ENCODE measurements around the gene OR4D9.

OR4D9 gene

DNA sequence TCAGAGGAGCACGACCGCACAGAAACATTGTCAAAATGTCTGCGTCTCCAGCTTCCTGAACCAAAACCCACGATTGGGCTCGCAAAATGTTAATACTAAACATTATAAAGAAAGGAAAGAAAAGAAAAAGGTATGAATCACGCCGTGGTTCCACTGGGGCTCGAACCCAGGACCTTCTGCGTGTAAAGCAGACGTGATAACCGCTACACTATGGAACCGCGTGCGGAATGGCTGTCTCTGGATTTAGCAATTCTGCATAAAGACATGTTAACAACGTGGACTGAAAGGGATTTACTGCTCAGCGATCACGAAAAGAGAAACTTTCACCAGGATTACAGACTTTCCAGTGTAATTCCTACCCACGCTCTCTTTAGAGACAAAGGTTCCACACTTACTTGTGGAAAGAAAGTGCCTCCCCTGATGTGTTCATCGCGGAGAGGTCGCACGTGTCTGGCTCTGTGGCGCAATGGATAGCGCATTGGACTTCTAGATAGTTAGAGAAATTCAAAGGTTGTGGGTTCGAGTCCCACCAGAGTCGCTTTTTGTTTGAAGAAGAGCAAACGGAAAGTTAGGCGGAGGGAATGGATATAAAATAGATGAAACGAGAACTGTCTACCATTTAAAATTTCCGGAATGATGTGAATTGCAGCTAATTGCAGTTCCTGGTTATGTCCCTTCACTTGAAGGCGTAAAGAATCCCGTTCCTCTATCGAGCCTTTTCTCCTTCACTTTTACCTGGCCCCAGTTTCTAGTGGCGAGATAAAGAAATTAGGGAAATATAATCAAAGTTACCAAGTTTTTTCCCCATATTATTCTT, 39.7 kb downstream of the OR4D9 start:
- peak overlapping the region; percentile 82 for H3K27ac ChIP-seq
- H3K27me3 ChIP-seq (ENCODE audit: insufficient read depth, low read depth) = no peaks in the 10 kb centered on the region
- H4K20me1 ChIP-seq (ENCODE audit: insufficient read depth) = no peaks in the 10 kb centered on the region
- peak overlapping the region; percentile 61 for H3K9ac ChIP-seq
- peaks cover 22% of the 10 kb centered on the region for H3K4me1 ChIP-seq (ENCODE audit: low read depth, poor library complexity, severe bottlenecking)
- TF ChIP-seq, protein P1, sequence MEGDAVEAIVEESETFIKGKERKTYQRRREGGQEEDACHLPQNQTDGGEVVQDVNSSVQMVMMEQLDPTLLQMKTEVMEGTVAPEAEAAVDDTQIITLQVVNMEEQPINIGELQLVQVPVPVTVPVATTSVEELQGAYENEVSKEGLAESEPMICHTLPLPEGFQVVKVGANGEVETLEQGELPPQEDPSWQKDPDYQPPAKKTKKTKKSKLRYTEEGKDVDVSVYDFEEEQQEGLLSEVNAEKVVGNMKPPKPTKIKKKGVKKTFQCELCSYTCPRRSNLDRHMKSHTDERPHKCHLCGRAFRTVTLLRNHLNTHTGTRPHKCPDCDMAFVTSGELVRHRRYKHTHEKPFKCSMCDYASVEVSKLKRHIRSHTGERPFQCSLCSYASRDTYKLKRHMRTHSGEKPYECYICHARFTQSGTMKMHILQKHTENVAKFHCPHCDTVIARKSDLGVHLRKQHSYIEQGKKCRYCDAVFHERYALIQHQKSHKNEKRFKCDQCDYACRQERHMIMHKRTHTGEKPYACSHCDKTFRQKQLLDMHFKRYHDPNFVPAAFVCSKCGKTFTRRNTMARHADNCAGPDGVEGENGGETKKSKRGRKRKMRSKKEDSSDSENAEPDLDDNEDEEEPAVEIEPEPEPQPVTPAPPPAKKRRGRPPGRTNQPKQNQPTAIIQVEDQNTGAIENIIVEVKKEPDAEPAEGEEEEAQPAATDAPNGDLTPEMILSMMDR (conservative IDR thresholded peaks at IDR 0.05; ENCODE audit: low read depth, low read length) = no peak
- H3K36me3 ChIP-seq (ENCODE audit: insufficient read depth) = no peaks in the 10 kb centered on the region
- H2AFZ ChIP-seq (ENCODE audit: low read depth) = peak overlapping the region; percentile 35; the same call in 1 of the 2 replicates
- peak overlapping the region; percentile 55 for H3K4me2 ChIP-seq
- H3K79me2 ChIP-seq (ENCODE audit: insufficient read depth, low read depth) = no peaks in the 10 kb centered on the region
- H3K4me3 ChIP-seq (IDR thresholded peaks at IDR 0.05; ENCODE audit: insufficient read depth, low read depth, low read length) = no peak overlapping the region

DNA sequence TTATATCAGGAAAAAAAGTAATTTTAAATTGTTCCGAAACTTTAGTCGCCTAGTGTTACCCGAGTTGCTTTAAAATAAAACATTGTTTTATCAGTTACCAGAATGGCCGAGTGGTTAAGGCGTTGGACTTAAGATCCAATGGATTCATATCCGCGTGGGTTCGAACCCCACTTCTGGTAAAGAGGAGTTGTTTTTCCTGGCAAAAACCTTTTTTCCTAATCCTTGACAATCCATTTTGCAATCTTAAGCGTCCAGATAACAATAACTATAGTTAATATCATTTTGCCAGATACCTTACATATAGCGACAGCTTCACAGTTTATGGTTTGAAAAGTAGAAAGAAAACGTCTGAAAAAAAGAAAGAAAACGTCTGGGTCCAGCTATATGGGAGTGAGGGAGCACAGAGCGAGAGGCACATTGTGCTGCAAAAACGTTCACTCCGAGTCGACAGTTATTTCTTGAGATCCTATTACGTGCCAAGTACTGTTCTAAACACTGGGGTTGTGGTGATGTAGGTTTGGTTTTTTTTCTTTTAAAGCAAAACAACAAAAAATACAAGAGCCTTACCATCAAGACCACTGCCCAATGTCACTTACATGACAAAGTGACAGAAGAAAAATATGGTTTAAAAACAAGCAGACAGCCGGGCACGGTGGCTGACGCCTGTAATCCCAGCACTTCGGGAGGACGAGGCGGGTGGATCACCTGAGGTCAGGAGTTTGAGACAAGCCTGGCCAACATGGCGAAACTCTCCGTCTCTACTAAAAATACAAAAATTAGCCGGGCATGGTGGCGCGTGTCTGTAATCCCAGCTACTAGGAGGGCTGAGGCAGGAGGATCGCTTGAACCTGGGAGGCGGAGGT, 40.6 kb downstream of the OR4D9 start:
- TF ChIP-seq, protein P1 (conservative IDR thresholded peaks at IDR 0.05; ENCODE audit: low read depth, low read length) = no peak
- Histone ChIP-seq H3K4me3 (IDR thresholded peaks at IDR 0.05; ENCODE audit: insufficient read depth, low read depth, low read length) (no peak overlapping the region), H3K4me1 (ENCODE audit: low read depth, poor library complexity, severe bottlenecking) (peaks cover 27% of the 10 kb centered on the region), H2AFZ (ENCODE audit: low read depth) (peak overlapping the region; percentile 35; the same call in 1 of the 2 replicates), H3K36me3 (ENCODE audit: insufficient read depth) (no peaks in the 10 kb centered on the region), H3K79me2 (ENCODE audit: insufficient read depth, low read depth) (no peaks in the 10 kb centered on the region), H3K27me3 (ENCODE audit: insufficient read depth, low read depth) (no peaks in the 10 kb centered on the region), H4K20me1 (ENCODE audit: insufficient read depth) (no peaks in the 10 kb centered on the region), H3K4me2 (peak overlapping the region; percentile 55), H3K27ac (peak overlapping the region; percentile 82; the same call in 1 of the 2 replicates), H3K9ac (peak overlapping the region; percentile 61; the same call in 1 of the 2 replicates)

DNA sequence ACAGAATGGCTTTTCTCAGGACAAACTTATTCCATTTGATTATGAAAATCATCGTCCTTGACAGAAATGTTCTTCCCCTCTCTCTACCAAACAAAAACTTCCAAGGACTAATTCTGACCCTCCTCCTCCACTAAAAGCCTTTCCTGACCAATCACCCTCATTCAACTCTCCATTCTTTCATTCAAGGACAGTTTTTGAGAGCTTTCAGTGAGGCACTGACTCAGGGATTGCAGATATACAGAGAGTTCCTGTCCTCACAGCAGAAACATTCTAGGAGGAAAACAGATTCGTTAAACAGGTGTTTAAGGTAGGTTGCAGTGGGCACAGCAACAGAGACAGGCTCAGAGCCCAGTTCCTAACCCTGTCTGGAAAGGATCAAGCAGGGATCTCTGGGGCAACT, 41.5 kb downstream of the OR4D9 start:
- no peaks in the 10 kb centered on the region for H3K27me3 ChIP-seq (ENCODE audit: insufficient read depth, low read depth)
- TF ChIP-seq, protein P1 (conservative IDR thresholded peaks at IDR 0.05; ENCODE audit: low read depth, low read length) = no peak
- no peak overlapping the region for H3K9ac ChIP-seq
- H4K20me1 ChIP-seq (ENCODE audit: insufficient read depth) = no peaks in the 10 kb centered on the region
- H2AFZ ChIP-seq (ENCODE audit: low read depth) = no peak overlapping the region
- H3K36me3 ChIP-seq (ENCODE audit: insufficient read depth) = no peaks in the 10 kb centered on the region
- no peaks in the 10 kb centered on the region for H3K79me2 ChIP-seq (ENCODE audit: insufficient read depth, low read depth)
- no peak overlapping the region for H3K27ac ChIP-seq
- no peak overlapping the region for H3K4me3 ChIP-seq (IDR thresholded peaks at IDR 0.05; ENCODE audit: insufficient read depth, low read depth, low read length)
- H3K4me1 ChIP-seq (ENCODE audit: low read depth, poor library complexity, severe bottlenecking) = peaks cover 24% of the 10 kb centered on the region
- H3K4me2 ChIP-seq = no peak overlapping the region; the same call in 1 of the 2 replicates

DNA sequence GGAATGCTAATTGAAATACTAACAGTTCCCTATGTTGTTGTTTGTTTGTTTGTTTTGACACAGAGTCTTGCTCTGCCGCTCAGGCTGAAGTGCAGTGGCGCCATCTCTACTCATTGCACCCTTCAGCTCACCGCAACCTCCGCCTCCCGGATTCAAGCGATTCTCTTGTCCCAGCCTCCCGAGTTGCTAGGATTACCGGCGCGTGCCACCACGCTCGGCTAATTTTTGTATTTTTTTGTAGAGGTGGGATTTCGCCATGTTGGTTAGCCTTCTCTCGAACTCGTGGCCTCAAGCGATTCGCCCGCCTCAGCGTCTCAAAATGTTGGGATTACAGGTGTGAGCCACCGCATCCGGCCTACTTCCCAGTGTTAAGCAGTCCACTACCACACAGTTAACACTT, 42.0 kb downstream of the OR4D9 start:
- Histone ChIP-seq H4K20me1 (ENCODE audit: insufficient read depth) (no peaks in the 10 kb centered on the region), H3K4me2 (no peak overlapping the region; the same call in 1 of the 2 replicates)

More for the DNA sequence above, 42.0 kb downstream of the OR4D9 start:
- Histone ChIP-seq H3K79me2 (ENCODE audit: insufficient read depth, low read depth) (no peaks in the 10 kb centered on the region), H2AFZ (ENCODE audit: low read depth) (no peak overlapping the region), H3K4me1 (ENCODE audit: low read depth, poor library complexity, severe bottlenecking) (peaks cover 24% of the 10 kb centered on the region), H3K27me3 (ENCODE audit: insufficient read depth, low read depth) (no peaks in the 10 kb centered on the region), H3K36me3 (ENCODE audit: insufficient read depth) (no peaks in the 10 kb centered on the region), H3K9ac (no peak overlapping the region), H3K4me3 (IDR thresholded peaks at IDR 0.05; ENCODE audit: insufficient read depth, low read depth, low read length) (no peak overlapping the region), H3K27ac (no peak overlapping the region)
- TF ChIP-seq, protein P1 (conservative IDR thresholded peaks at IDR 0.05; ENCODE audit: low read depth, low read length) = no peak

Measured in KMS-11 (cell line).